Motor neuron (in vitro differentiated cells): ENCODE measurements around the gene SUMF2. TPM values are rescaled to one million over a fixed set of nuclear protein-coding genes. Genes with fewer than 3 reads are reported as not detected.
"Not testable (repeated sequence)": the region's sequence is repeated elsewhere in the genome, so short reads cannot be mapped to it uniquely, and the experiment has no call there.

ENCODE experiments used
- ATAC-seq, 8 experiments: fragments of 200-7000 bp; cut with Tn5 transposase; replicated peaks in 6 of 8; 2 replicates each; pipeline ENCODE4 v1.8.0; 2021; ENCODE audit warnings: mild to moderate bottlenecking in 8 of 8, moderate library complexity in 8 of 8
- H3K27ac ChIP-seq, 2 donors: fragments of 250-450 bp; sonication (Bioruptor Pico); 2 replicates each; pipeline ENCODE4 v1.9.0; 2021; ENCODE audit warnings: antibody characterized with exemption in 2 of 2, mild to moderate bottlenecking in 2 of 2, moderate library complexity in 1 of 2
- H3K4me1 ChIP-seq, 2 donors: fragments of 250-450 bp; sonication (Bioruptor Pico); replicated peaks in 1 of 2; 2 replicates each; pipeline ENCODE4 v1.6.1; 2021; ENCODE audit warnings: antibody characterized with exemption in 2 of 2, mild to moderate bottlenecking in 2 of 2, moderate library complexity in 1 of 2
- H3K4me3 ChIP-seq, 5 donors: fragments of 250-450 bp; sonication (Bioruptor Pico); 2 replicates each; pipeline ENCODE4 v1.9.0; 2021; ENCODE audit warnings: antibody characterized with exemption in 5 of 5, mild to moderate bottlenecking in 5 of 5, moderate library complexity in 4 of 5
- WGBS, 10 experiments: fragments of 450-650 bp; shearing (Covaris generic); methylation state at CpG; one replicate each; pipeline ENCODE4 v1.0.0; 2022; 5-methylcytosine and 5-hydroxymethylcytosine counted together
- in situ Hi-C, 9 experiments: fragments of 400-800 bp; cut with MboI; loops; one replicate each; pipeline ENCODE4 v1.15.0; 2021; ENCODE audit warnings: low sequenced_read_pairs in 9 of 9, low pct_unique_long_range_greater_than_20kb in 2 of 9; ENCODE audit not compliant: unreplicated experiment in 9 of 9
- total RNA-seq, 8 experiments: library from RNA; unstranded; fragments of 300-600 nt; gene quantifications; 2 replicates each; pipeline versions ENCODE4 v1.2.3 to v1.2.4, GENCODE V29; 2022

SUMF2 gene
- total RNA-seq, 8 experiments from 2014 or later = 51.6 to 164 (median 92.3) TPM

DNA sequence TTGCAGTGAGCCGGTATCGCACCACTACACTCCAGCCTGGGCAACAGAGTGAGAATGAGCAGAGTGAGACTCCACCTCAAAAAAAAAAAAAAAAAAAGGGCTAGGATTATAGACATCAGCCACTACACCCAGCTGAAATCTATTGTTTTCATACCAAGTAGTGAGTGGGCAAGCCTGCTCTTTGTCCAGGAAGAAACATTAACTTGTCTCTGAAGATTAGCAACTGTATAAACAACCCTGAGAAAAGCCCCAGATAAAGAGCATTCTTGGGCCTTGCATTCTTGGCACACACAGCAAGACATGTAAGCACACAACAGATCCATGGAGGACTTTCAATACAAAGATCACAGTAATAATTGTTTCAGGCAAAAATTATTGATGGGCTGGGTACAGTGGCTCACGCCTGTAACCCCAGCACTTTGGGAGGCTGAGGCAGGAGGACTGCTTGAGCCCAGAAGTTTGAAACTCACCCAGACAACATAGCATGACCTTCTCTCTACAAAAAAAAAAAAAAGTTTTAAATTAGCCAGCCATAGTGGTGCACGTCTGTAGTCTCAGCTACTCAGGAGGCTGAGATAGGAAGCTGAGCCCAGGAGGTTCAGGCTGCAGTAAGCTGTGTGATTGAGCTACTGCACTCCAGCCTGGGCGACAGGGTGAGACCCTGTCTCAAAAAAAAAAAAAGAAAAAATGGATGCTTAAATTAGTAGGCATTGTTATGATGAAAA lies 17.2 kb upstream of the SUMF2 start:
- H3K4me3 ChIP-seq = no peak overlapping the region
- in situ Hi-C loops = no loop called here
- WGBS, 10 experiments = 38 to 88% (median 55%) methylated on average over 1 to 3 of the region's 5 CpGs; no CpG with 5 or more reads in 4 of the 10 experiments
- peak overlapping the region in 1 of 2 donors; percentile 27 for H3K27ac ChIP-seq
- ATAC-seq = peak in 1 of 8 experiments; percentile 32
- peaks cover 6 to 7% of the 10 kb centered on the region in 2 donors for H3K4me1 ChIP-seq

DNA sequence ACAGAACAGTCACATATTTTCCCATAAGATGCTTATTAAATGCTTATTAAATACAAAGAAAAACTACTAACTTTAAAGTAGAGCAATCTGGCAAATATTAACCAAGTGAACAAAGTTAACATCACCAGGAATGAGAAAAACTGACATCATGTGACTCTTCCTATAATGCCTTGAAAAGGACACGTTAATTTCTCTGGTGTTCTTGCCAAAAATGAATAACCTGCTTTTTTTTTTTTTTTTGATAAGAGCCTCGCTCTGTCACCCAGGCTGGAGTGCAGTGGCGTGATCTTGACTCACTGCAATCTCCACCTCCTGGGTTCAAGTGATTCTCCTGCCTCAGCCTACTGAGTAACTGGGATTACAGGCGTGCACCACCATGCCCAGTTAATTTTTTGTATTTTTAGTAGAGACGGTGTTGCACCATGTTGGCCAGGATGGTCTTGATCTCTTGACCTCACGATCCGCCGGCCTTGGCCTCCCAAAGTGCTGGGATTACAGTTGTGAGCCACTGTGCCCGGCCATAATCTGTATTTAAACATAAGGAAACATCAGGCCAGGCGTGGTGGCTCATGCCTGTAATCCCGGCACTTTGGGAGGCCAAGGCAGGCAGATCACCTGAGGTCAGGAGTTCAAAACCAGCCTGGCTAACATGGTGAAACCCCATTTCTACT lies 16.5 kb upstream of the SUMF2 start:
- ATAC-seq, H3K4me1 ChIP-seq, H3K4me3 ChIP-seq, H3K27ac ChIP-seq, in situ Hi-C loops: not testable (repeated sequence)
- WGBS, 10 experiments = 17 to 86% (median 76%) methylated on average over 1 to 9 of the region's 11 CpGs; no CpG with 5 or more reads in 2 of the 10 experiments

DNA sequence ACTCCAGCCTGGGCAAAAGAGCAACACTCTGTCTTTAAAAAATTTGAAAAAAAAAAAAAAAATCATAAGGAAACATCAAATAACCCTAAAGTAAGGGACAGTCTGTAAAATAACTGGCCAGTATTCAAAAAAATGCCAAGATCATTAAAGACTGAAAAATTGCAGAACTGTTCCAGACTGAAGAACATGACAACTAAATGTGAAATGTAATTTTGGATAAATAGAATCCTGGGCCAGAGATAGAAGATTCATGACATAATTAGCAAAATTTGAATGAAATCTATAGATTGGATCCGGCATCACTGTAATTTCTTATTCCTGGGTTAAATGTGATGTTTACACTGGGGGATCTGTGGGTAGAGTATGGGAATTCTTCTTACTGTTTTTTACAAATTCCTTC lies 15.8 kb upstream of the SUMF2 start:
- no peak overlapping the region for H3K4me3 ChIP-seq
- no peak overlapping the region for H3K27ac ChIP-seq
- WGBS, 10 experiments = 83 to 100% (median 100%) methylated on average over 1 of the region's 1 CpG; no CpG with 5 or more reads in 1 of the 10 experiments
- H3K4me1 ChIP-seq = peaks cover 12 to 13% of the 10 kb centered on the region in 2 donors
- ATAC-seq = no peak
- in situ Hi-C loops = no loop called here

DNA sequence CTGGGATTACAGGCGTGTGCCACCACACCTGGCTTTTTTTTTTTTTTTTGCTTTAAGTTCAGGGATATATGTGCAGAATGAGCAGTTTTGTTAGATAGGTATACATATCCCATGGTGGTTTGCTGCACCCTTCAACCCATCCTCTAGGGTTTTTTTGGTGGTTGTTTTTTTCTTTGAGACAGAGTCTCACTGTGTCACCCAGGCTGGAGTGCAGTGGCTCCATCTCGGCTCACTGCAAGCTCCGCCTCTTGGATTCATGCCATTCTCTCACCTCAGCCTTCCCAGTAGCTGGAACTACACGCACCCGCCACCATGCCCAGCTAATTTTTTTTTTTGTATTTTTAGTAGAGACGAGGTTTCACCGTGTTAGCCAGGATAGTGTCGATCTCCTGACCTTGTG lies 15.3 kb upstream of the SUMF2 start:
- WGBS, 10 experiments = 0 to 100% (median 80%) methylated on average over 1 to 4 of the region's 8 CpGs; no CpG with 5 or more reads in 3 of the 10 experiments
- in situ Hi-C loops, H3K4me3 ChIP-seq, H3K27ac ChIP-seq, ATAC-seq: not testable (repeated sequence)
- peaks cover 18% of the 10 kb centered on the region in 2 donors for H3K4me1 ChIP-seq

DNA sequence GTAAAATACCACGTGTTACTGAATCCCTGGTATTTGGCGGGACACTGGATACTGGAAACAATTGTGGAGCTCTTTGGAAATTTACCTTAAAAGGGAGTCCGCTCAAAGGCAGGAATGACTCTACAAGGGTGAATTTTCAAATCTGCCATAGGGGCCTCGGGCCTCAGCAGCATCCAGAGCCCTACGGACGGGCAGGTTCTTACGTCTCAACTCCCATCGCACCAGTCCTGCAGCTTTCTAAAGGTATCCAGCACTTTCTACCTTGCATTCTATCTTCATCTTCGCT lies 13.1 kb upstream of the SUMF2 start:
- in situ Hi-C loops = loop anchor here in 1 of 9 experiments (25.0 kb wide), 1 partner anchor 414 kb away; no protein-coding TSS in a partner anchor
- 0 to 2% (median 0%) methylated on average over 1 to 8 of the region's 9 CpGs; no CpG with 5 or more reads in 4 of the 10 experiments for WGBS, 10 experiments
- H3K4me3 ChIP-seq = peak overlapping the region; percentile 63 to 99 (median 88)
- H3K27ac ChIP-seq = peak overlapping the region; percentile 81 to 98
- peak in 1 of 8 experiments; percentile 19 for ATAC-seq
- H3K4me1 ChIP-seq = peaks cover 19% of the 10 kb centered on the region in 2 donors

DNA sequence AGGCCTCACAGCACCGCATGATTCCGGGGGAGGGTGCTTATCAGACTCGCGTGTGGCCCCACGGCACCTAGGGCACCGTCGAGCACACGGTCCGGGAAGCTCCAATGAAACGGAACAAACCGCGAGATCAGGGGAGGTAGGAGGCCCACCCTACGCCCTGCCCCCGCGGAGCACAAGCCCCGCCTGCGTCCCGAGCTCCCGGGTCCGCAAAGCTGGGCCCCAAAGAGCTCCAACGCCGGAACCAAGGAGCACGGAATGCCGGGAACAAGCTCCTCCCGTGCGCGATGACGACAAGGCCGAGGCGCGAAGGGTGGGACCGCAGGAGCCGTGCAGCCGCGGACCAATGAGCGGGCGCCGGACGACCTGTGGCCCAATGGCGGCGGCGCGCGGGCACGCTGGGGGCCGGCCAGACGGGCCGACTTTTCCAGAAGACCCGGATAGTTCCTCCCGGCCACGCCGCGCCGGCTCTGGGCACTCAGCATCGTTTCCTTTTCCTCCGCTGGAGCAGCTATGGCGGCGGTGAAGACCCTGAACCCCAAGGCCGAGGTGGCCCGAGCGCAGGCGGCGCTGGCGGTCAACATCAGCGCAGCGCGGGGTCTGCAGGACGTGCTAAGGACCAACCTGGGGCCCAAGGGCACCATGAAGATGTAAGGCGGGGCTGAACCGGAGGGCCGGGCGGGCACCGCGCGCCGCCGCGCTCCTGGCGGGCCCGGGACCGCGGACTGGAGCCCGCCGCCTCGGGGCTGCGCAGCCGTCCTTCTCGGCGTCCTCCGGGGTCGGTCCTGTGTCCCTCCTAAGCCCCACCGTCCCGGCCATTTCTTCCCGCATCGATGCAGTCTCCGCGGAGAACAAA lies 12.5 kb upstream of the SUMF2 start, which contains the start of the genes CCT6A and PSPH:
Gene CCT6A, plus strand, starts transcription at position 427 of the 853 bp plus-strand sequence. Its CDS starts 84 bp downstream, at position 511.
Gene PSPH, minus strand, starts transcription at position 106 of the 853 bp plus-strand sequence. CDS start 30,232 bp downstream, outside the sequence.
- peaks cover 19% of the 10 kb centered on the region in 2 donors for H3K4me1 ChIP-seq
- peak within 1 kb of the TSS; percentile 63 to 99 (median 88) for H3K4me3 ChIP-seq
- peak within 1 kb of the TSS; percentile 93 to 98 for H3K27ac ChIP-seq
- in situ Hi-C loops = loop anchor here in 1 of 9 experiments (25.0 kb wide), 1 partner anchor 414 kb away; no protein-coding TSS in a partner anchor
- ATAC-seq = peak; percentile 87 to 97 (median 94)
- 0 to 4% (median 0%) methylated on average over 4 to 15 of the region's 97 CpGs; no CpG with 5 or more reads in 5 of the 10 experiments for WGBS, 10 experiments

DNA sequence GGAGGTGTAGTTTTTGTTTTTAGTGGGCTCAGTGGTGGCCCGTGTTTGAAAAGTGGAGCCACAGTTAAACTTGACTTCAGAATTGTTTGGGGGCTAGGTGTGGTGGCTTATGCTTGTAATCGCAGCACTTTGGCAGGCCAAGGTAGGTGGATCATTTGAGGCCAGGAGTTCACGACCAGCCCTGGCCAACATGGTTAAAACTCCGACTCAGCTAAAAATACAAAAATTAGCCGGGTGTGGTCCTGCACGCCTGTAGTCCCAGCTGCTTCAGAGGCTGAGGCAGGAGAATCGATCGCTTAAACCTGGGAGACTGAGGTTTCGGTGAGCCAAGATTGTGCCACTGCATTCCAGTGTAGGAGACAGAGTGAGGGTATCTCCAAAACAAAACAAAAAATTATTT lies 10.7 kb upstream of the SUMF2 start:
- no peak for ATAC-seq
- H3K4me1 ChIP-seq = peaks cover 19% of the 10 kb centered on the region in 2 donors

DNA sequence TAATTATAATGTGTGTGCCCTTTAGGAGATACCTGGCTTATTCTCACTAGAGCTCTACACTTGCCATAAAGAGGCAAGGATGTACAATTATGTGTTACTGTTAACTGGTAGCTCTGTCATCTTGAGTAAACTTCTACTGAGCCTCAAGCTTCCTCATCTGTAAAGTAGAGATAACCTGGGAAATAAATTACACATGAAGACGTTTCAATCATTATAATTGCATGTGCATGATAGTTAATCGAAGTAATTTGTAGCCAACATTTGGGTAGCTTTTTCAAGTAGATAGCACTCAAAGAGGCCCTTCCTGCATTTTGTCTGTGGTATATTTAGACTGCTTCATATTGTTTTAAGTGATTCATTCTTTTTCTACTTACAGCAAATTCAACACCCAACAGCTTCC lies 10.1 kb upstream of the SUMF2 start:
- in situ Hi-C loops = loop anchor here in 1 of 9 experiments (25.0 kb wide), 1 partner anchor 417 kb away; no protein-coding TSS in a partner anchor
- Histone ChIP-seq H3K27ac (no peak overlapping the region), H3K4me3 (no peak overlapping the region), H3K4me1 (peaks cover 19% of the 10 kb centered on the region in 2 donors)
- 70 to 100% (median 80%) methylated on average over 1 to 2 of the region's 2 CpGs; no CpG with 5 or more reads in 1 of the 10 experiments for WGBS, 10 experiments
- no peak for ATAC-seq

More for the DNA sequence above, 10.7 kb upstream of the SUMF2 start:
- Histone ChIP-seq H3K27ac (no peak overlapping the region), H3K4me3 (no peak overlapping the region)
- 62 to 100% (median 86%) methylated on average over 1 to 8 of the region's 9 CpGs; no CpG with 5 or more reads in 2 of the 10 experiments for WGBS, 10 experiments
- in situ Hi-C loops = loop anchor here in 1 of 9 experiments (25.0 kb wide), 1 partner anchor 416 kb away; no protein-coding TSS in a partner anchor

DNA sequence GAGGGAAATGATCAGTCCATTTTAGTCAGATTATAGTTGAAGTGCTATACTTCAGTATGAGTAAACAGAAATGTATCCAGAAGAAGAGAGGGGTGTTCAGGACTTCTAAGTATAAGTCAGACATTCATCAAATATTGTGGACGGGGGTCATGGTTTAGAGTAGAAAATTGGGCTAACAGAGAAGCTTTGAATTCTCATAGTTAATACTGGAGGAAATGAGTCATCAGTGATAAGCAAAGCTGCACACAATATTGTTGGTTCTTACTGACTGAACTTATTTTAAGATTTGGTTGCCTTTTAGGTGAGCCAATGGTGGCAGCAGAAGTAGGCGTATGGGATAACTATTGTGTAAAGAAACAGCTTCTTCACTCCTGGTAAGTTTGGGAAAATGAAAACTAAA lies 1.7 kb upstream of the SUMF2 start:
- ATAC-seq = no peak
- H3K27ac ChIP-seq = no peak overlapping the region
- 44 to 100% (median 86%) methylated on average over 1 to 2 of the region's 2 CpGs; no CpG with 5 or more reads in 2 of the 10 experiments for WGBS, 10 experiments
- no peak overlapping the region for H3K4me3 ChIP-seq
- peaks cover 3 to 5% of the 10 kb centered on the region in 2 donors for H3K4me1 ChIP-seq
- in situ Hi-C loops = loop anchor here in 1 of 9 experiments (25.0 kb wide), 1 partner anchor 425 kb away; no protein-coding TSS in a partner anchor

DNA sequence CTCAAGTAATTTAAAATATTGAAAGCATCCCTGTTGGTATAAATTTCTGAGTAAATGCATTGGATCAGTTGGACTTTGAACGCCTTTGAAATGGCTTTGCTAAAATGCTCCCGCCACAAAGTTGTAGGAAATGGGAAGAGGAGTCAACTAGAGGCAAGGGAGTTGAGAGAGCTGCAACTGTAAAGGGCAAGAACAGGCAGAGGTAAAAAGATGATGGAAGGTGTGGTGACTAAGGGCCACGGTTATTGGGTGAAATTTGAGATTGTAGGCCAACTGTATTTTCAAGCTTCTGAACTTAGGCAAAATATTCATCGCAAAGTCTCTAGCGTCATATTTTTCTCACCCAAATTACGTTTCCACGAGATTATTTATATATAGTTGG lies 595 bp upstream of the SUMF2 start:
- peak overlapping the region in 1 of 2 donors; percentile 83 for H3K27ac ChIP-seq
- H3K4me1 ChIP-seq = peaks cover 3 to 5% of the 10 kb centered on the region in 2 donors
- 48 to 94% (median 76%) methylated on average over 3 to 7 of the region's 7 CpGs for WGBS, 10 experiments
- no peak for ATAC-seq
- in situ Hi-C loops = loop anchor here in 1 of 9 experiments (25.0 kb wide), 1 partner anchor 426 kb away; no protein-coding TSS in a partner anchor
- peak overlapping the region in 1 of 5 donors; percentile 59 for H3K4me3 ChIP-seq

DNA sequence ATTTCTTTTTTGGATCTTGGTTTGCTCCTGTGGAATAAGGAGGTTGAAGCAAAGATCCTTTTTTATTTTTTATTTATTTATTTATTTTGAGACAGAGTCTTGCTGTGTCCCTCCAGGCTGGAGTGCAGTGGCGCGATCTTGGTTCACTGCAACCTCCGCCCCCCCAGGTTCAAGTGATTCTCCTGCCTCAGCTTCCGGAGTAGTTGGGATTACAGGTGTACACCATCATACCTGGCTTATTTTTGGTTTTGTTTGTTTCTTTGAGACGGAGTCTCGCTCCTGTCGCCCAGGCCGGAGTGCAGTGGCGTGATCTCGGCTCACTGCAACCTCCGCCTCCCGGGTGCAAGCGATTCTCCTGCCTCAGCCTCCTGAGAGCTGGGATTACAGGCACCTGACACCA lies 2.3 kb downstream of the SUMF2 start:
- 80 to 100% (median 97%) methylated on average over 1 to 9 of the region's 13 CpGs; no CpG with 5 or more reads in 4 of the 10 experiments for WGBS, 10 experiments
- not testable (repeated sequence) for H3K27ac ChIP-seq, ATAC-seq, H3K4me1 ChIP-seq, H3K4me3 ChIP-seq
- in situ Hi-C loops = loop anchor here in 1 of 9 experiments (25.0 kb wide), 1 partner anchor 429 kb away; no protein-coding TSS in a partner anchor

DNA sequence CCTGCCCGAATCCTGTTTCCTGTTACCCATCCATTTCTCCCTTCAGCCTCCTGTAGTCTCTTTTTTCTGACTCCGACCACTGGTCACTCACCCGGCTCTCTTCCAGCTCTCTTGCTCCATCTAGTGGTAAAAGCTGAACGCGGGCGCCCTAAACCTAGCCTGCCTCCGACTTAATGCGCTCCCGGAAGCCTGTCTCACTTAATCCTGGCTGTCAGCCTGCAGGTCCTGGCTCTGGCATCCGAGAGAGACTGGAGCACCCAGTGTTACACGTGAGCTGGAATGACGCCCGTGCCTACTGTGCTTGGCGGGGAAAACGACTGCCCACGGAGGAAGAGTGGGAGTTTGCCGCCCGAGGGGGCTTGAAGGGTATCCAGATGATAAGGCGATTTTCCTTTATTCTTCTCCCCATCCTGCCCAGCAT lies 10.3 kb downstream of the SUMF2 start:
- in situ Hi-C loops = loop anchor here in 1 of 9 experiments (25.0 kb wide), 1 partner anchor 437 kb away; no protein-coding TSS in a partner anchor
- no peaks in the 10 kb centered on the region for H3K4me1 ChIP-seq
- 0 to 63% (median 30%) methylated on average over 1 to 16 of the region's 19 CpGs; no CpG with 5 or more reads in 2 of the 10 experiments for WGBS, 10 experiments
- peak overlapping the region in 1 of 2 donors; percentile 52 for H3K27ac ChIP-seq
- ATAC-seq = peak; percentile 75 to 99 (median 92)
- H3K4me3 ChIP-seq = no peak overlapping the region
